Sigmoid colon (tissue), 4 donors: ENCODE data around the gene VMO1.

Experiments
- CTCF ChIP-seq, 4 experiments: fragments of 450-650 bp in 3 of 4; fragments of 200-600 bp in 1 of 4; IDR thresholded peaks; one replicate each; pipeline ENCODE4 v1.5.1; 2016 to 2019; ENCODE audit warnings: antibody characterized with exemption in 4 of 4, mild to moderate bottlenecking in 3 of 4, moderate library complexity in 2 of 4
- EP300 ChIP-seq, 4 donors: sonication (generic); formaldehyde crosslinking; IDR thresholded peaks; one replicate each; pipeline ENCODE4 v1.6.1; 2017; ENCODE audit warnings: antibody characterized with exemption in 4 of 4
- POLR2A ChIP-seq, 2 donors: fragments of 450-650 bp; IDR thresholded peaks; one replicate each; pipeline ENCODE4 v1.6.1; 2016; ENCODE audit warnings: antibody characterized with exemption in 2 of 2, mild to moderate bottlenecking in 2 of 2, moderate library complexity in 2 of 2
- POLR2AphosphoS5 ChIP-seq, 4 donors: sonication (generic); formaldehyde crosslinking; IDR thresholded peaks; one replicate each; pipeline ENCODE4 v1.6.1; 2017; ENCODE audit warnings: antibody characterized with exemption in 4 of 4

- TF ChIP-seq CTCF (IDR thresholded peaks at IDR 0.05) (no peak), POLR2AphosphoS5 (IDR thresholded peaks at IDR 0.05) (no peak), EP300 (IDR thresholded peaks at IDR 0.05) (no peak), POLR2A (IDR thresholded peaks at IDR 0.05) (no peak)
Observed at GRCh38 chr17:4816826-4817225, 30.7 kb upstream of the VMO1 start.
